ENCODE data around the gene LCN1.

- TF ChIP-seq, protein P1, sequence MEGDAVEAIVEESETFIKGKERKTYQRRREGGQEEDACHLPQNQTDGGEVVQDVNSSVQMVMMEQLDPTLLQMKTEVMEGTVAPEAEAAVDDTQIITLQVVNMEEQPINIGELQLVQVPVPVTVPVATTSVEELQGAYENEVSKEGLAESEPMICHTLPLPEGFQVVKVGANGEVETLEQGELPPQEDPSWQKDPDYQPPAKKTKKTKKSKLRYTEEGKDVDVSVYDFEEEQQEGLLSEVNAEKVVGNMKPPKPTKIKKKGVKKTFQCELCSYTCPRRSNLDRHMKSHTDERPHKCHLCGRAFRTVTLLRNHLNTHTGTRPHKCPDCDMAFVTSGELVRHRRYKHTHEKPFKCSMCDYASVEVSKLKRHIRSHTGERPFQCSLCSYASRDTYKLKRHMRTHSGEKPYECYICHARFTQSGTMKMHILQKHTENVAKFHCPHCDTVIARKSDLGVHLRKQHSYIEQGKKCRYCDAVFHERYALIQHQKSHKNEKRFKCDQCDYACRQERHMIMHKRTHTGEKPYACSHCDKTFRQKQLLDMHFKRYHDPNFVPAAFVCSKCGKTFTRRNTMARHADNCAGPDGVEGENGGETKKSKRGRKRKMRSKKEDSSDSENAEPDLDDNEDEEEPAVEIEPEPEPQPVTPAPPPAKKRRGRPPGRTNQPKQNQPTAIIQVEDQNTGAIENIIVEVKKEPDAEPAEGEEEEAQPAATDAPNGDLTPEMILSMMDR (IDR thresholded peaks at IDR 0.05; ENCODE audit: low read depth, low read length, missing input control): no peak
- TF ChIP-seq, protein P2, sequence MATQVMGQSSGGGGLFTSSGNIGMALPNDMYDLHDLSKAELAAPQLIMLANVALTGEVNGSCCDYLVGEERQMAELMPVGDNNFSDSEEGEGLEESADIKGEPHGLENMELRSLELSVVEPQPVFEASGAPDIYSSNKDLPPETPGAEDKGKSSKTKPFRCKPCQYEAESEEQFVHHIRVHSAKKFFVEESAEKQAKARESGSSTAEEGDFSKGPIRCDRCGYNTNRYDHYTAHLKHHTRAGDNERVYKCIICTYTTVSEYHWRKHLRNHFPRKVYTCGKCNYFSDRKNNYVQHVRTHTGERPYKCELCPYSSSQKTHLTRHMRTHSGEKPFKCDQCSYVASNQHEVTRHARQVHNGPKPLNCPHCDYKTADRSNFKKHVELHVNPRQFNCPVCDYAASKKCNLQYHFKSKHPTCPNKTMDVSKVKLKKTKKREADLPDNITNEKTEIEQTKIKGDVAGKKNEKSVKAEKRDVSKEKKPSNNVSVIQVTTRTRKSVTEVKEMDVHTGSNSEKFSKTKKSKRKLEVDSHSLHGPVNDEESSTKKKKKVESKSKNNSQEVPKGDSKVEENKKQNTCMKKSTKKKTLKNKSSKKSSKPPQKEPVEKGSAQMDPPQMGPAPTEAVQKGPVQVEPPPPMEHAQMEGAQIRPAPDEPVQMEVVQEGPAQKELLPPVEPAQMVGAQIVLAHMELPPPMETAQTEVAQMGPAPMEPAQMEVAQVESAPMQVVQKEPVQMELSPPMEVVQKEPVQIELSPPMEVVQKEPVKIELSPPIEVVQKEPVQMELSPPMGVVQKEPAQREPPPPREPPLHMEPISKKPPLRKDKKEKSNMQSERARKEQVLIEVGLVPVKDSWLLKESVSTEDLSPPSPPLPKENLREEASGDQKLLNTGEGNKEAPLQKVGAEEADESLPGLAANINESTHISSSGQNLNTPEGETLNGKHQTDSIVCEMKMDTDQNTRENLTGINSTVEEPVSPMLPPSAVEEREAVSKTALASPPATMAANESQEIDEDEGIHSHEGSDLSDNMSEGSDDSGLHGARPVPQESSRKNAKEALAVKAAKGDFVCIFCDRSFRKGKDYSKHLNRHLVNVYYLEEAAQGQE (IDR thresholded peaks at IDR 0.05): no peak
- no peak for TF ChIP-seq GABPA (IDR thresholded peaks at IDR 0.05 in 1 of 2, conservative IDR thresholded peaks at IDR 0.05 in 1 of 2)
- no peak for TF ChIP-seq RAD21 (IDR thresholded peaks at IDR 0.05)
- TF ChIP-seq, protein P3, sequence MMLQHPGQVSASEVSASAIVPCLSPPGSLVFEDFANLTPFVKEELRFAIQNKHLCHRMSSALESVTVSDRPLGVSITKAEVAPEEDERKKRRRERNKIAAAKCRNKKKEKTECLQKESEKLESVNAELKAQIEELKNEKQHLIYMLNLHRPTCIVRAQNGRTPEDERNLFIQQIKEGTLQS (IDR thresholded peaks at IDR 0.05): no peak
- TF ChIP-seq NR2F2 (IDR thresholded peaks at IDR 0.05): no peak
Measured at GRCh38 chr9:135520916-135521607, at the start of gene LCN1.
